Gastrocnemius medialis (tissue), 4 donors: ENCODE measurements around the gene DYNC2LI1.

Experiments
- CTCF ChIP-seq, 5 experiments: fragments of 450-650 bp in 3 of 5; fragments of 200-600 bp in 2 of 5; sonication (generic) in 2 of 5; IDR thresholded peaks in 4 of 5; conservative IDR thresholded peaks in 1 of 5; 1 replicate in 4 of 5; 2 replicates in 1 of 5; pipeline ENCODE4 v1.5.1; 2016 to 2019; ENCODE audit warnings: antibody characterized with exemption in 5 of 5, mild to moderate bottlenecking in 3 of 5, moderate library complexity in 3 of 5
- POLR2A ChIP-seq, 2 donors: fragments of 450-650 bp; IDR thresholded peaks; one replicate each; pipeline ENCODE4 v1.6.1; 2017; ENCODE audit warnings: antibody characterized with exemption in 2 of 2, mild to moderate bottlenecking in 2 of 2, moderate library complexity in 2 of 2

- TF ChIP-seq CTCF (IDR thresholded peaks at IDR 0.05 in 4 of 5, conservative IDR thresholded peaks at IDR 0.05 in 1 of 5) (no peak), POLR2A (IDR thresholded peaks at IDR 0.05) (no peak)
Measured at GRCh38 chr2:43806719-43807031, 32.8 kb downstream of the DYNC2LI1 start.
